ENCODE results near the gene ANKRD6.

The ANKRD6 gene

GRCh38 chr6:89542081-89542857 lies 109.3 kb downstream of the ANKRD6 start:
- no peak for TF ChIP-seq CTCF (IDR thresholded peaks at IDR 0.05; ENCODE audit: low read depth, low read length)
- no peak overlapping the region for H3K4me3 ChIP-seq (ENCODE audit: low read depth, low read length)

- H3K4me3 ChIP-seq (ENCODE audit: low read depth, low read length): no peak overlapping the region
- TF ChIP-seq CTCF (IDR thresholded peaks at IDR 0.05; ENCODE audit: low read depth, low read length): no peak
These were observed 109.9 kb downstream of the ANKRD6 start for GRCh38 chr6:89542866-89543265.

- no peak overlapping the region for H3K4me3 ChIP-seq (ENCODE audit: low read depth, low read length)
- no peak for TF ChIP-seq CTCF (IDR thresholded peaks at IDR 0.05; ENCODE audit: low read depth, low read length)
These were observed 114.3 kb downstream of the ANKRD6 start for GRCh38 chr6:89547281-89547680.

- no peak overlapping the region for H3K4me3 ChIP-seq (ENCODE audit: low read depth, low read length)
- TF ChIP-seq CTCF (IDR thresholded peaks at IDR 0.05; ENCODE audit: low read depth, low read length): no peak
These were observed 120.5 kb downstream of the ANKRD6 start for GRCh38 chr6:89553431-89553830.

GRCh38 chr6:89554106-89554505 lies 121.2 kb downstream of the ANKRD6 start:
- TF ChIP-seq CTCF (IDR thresholded peaks at IDR 0.05; ENCODE audit: low read depth, low read length): no peak
- no peak overlapping the region for H3K4me3 ChIP-seq (ENCODE audit: low read depth, low read length)

- H3K4me3 ChIP-seq (ENCODE audit: low read depth, low read length): no peak overlapping the region
- TF ChIP-seq CTCF (IDR thresholded peaks at IDR 0.05; ENCODE audit: low read depth, low read length): no peak
These were observed 122.1 kb downstream of the ANKRD6 start for GRCh38 chr6:89555031-89555430.

- no peak overlapping the region for H3K4me3 ChIP-seq (ENCODE audit: low read depth, low read length)
- TF ChIP-seq CTCF (IDR thresholded peaks at IDR 0.05; ENCODE audit: low read depth, low read length): no peak
These were observed 122.9 kb downstream of the ANKRD6 start for GRCh38 chr6:89555806-89556205.

All from WI38 (cell line).